Measurements from ENCODE around the gene ZNF823.

DNA sequence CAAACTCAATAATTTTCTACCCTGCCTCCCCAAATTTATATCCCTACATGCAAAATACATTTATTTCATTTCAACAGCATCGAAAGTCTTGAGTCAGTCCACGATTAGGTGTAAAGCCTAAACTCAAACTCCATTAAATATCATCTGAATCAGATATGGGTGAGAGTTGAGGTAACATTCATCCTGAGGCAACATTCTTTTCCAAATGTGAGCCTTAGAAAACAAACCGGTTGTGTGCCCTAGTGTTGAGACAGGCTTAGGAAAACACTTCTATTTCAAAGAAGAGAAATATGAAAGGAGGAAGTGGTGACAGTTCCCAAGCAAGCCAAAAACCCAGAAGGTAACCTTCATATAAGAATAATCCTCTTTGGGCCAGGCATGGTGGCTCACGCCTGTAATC, 15.9 kb upstream of the ZNF823 start:
- TF ChIP-seq PHF8 (IDR thresholded peaks at IDR 0.05; ENCODE audit: borderline replicate concordance, low read depth) (no peak), TP53 (CRISPR knock-in tag; IDR thresholded peaks at IDR 0.05) (no peak), EP300 (IDR thresholded peaks at IDR 0.05) (no peak), CTCF (IDR thresholded peaks at IDR 0.05) (no peak), POLR2A (IDR thresholded peaks at IDR 0.05; ENCODE audit: low read length) (no peak), HMGXB4 (CRISPR knock-in tag; IDR thresholded peaks at IDR 0.05; ENCODE audit: borderline replicate concordance) (no peak), MYC (IDR thresholded peaks at IDR 0.05; ENCODE audit: borderline replicate concordance, low read length) (no peak), ZFP36 (IDR thresholded peaks at IDR 0.05; ENCODE audit: borderline replicate concordance, partially characterized antibody) (no peak), SMC3 (IDR thresholded peaks at IDR 0.05) (no peak)
- TF ChIP-seq, protein P1, sequence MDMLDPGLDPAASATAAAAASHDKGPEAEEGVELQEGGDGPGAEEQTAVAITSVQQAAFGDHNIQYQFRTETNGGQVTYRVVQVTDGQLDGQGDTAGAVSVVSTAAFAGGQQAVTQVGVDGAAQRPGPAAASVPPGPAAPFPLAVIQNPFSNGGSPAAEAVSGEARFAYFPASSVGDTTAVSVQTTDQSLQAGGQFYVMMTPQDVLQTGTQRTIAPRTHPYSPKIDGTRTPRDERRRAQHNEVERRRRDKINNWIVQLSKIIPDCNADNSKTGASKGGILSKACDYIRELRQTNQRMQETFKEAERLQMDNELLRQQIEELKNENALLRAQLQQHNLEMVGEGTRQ (IDR thresholded peaks at IDR 0.05) = no peak
- TF ChIP-seq, protein P2, sequence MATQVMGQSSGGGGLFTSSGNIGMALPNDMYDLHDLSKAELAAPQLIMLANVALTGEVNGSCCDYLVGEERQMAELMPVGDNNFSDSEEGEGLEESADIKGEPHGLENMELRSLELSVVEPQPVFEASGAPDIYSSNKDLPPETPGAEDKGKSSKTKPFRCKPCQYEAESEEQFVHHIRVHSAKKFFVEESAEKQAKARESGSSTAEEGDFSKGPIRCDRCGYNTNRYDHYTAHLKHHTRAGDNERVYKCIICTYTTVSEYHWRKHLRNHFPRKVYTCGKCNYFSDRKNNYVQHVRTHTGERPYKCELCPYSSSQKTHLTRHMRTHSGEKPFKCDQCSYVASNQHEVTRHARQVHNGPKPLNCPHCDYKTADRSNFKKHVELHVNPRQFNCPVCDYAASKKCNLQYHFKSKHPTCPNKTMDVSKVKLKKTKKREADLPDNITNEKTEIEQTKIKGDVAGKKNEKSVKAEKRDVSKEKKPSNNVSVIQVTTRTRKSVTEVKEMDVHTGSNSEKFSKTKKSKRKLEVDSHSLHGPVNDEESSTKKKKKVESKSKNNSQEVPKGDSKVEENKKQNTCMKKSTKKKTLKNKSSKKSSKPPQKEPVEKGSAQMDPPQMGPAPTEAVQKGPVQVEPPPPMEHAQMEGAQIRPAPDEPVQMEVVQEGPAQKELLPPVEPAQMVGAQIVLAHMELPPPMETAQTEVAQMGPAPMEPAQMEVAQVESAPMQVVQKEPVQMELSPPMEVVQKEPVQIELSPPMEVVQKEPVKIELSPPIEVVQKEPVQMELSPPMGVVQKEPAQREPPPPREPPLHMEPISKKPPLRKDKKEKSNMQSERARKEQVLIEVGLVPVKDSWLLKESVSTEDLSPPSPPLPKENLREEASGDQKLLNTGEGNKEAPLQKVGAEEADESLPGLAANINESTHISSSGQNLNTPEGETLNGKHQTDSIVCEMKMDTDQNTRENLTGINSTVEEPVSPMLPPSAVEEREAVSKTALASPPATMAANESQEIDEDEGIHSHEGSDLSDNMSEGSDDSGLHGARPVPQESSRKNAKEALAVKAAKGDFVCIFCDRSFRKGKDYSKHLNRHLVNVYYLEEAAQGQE (IDR thresholded peaks at IDR 0.05) = no peak

Measured in A549 (cell line).